Choroid plexus epithelial cell (primary cell): ENCODE measurements around the gene DPF3.
A peak's percentile ranks its signal among the peaks of the same experiment; 100 is the strongest.

ENCODE experiments used
- DNase-seq: peaks from one replicate; pipeline ENCODE4 v3.0.0-alpha.2; 2010; ENCODE audit warnings: low read depth
- H3K4me3 ChIP-seq: 2 replicates; pipeline ENCODE4 v1.5.1; 2011; ENCODE audit warnings: low read depth, mild to moderate bottlenecking, control low read depth, low read length, moderate library complexity
- TF ChIP-seq, protein P1 (sequence below): conservative IDR thresholded peaks from 2 replicates; pipeline ENCODE4 v1.5.1; 2011; ENCODE audit warnings: low read depth, mild to moderate bottlenecking, control low read depth, inconsistent platforms, low read length, moderate library complexity

DPF3 gene

DNA sequence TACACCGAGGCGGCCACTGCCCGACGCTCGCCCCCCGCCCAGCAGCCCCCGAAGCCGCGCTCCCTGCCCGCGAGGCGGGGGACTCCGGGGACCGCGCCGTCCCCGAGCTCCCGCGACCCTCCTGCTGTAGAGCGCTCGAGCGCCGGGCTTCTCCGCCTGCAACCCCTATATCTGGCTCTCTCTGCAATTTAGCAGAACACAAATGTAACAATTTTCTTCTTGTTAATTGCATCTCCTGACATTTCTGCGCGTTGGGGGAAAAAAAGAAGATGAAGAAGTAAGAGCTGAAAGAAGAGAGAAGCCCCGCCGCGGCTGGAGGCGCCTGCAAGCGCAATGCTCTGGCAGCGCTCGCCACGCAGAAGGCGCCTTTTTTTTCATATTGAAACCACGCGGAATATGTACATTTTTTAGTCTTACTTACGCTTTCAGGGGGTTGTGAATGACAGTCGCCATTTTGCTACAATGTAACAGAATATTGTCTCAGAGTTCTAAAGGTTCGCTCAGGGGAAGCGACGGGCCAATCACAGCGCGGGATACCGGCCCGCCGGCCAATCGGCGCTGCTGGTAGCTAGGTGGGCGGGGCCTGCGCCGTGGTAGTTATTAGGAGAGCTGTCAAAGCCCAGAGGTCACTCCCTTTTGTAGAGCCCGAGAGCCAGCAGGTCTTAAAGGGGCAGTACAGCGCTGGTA lies at the start of gene DPF3:
Gene DPF3, minus strand, starts transcription at position 466 of the 687 bp plus-strand sequence. Its CDS starts 13 bp downstream, at position 453.
- H3K4me3 ChIP-seq, result peak within 1 kb of the TSS; percentile 70
- TF ChIP-seq, protein P1, sequence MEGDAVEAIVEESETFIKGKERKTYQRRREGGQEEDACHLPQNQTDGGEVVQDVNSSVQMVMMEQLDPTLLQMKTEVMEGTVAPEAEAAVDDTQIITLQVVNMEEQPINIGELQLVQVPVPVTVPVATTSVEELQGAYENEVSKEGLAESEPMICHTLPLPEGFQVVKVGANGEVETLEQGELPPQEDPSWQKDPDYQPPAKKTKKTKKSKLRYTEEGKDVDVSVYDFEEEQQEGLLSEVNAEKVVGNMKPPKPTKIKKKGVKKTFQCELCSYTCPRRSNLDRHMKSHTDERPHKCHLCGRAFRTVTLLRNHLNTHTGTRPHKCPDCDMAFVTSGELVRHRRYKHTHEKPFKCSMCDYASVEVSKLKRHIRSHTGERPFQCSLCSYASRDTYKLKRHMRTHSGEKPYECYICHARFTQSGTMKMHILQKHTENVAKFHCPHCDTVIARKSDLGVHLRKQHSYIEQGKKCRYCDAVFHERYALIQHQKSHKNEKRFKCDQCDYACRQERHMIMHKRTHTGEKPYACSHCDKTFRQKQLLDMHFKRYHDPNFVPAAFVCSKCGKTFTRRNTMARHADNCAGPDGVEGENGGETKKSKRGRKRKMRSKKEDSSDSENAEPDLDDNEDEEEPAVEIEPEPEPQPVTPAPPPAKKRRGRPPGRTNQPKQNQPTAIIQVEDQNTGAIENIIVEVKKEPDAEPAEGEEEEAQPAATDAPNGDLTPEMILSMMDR, result no peak
- peak; percentile 97 for DNase-seq

GRCh38 chr14:72942934-72943333 lies 49.0 kb upstream of the DPF3 start:
- no peak overlapping the region for H3K4me3 ChIP-seq
- TF ChIP-seq, protein P1, result no peak
- DNase-seq, result no peak

GRCh38 chr14:72941286-72941985 lies 47.5 kb upstream of the DPF3 start:
- H3K4me3 ChIP-seq, result no peak overlapping the region
- DNase-seq, result no peak
- TF ChIP-seq, protein P1, result no peak

- no peak overlapping the region for H3K4me3 ChIP-seq
- no peak for DNase-seq
- TF ChIP-seq, protein P1, result no peak
Measured at GRCh38 chr14:72939630-72940029, 45.7 kb upstream of the DPF3 start.

DNA sequence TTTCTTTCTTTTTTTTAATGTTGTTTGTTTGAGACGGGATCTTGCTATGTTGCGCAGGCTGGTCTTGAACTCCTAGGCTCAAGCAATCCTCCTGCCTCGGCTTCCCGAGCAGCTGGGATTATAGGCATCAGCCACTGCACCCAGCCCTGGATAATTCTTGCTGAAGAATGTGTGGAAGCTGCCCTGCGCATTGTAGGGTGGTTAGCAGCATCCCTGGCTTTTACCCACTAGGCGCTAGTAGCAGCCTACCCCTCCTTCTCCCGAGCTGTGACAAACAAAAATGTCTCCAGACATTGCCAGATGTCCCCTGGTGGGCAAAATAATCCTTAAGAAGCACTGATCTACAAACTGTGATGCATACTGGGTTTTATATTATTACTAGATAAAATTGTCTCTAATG lies 39.0 kb upstream of the DPF3 start:
- TF ChIP-seq, protein P1, result no peak
- DNase-seq, result no peak
- H3K4me3 ChIP-seq, result no peak overlapping the region

DNA sequence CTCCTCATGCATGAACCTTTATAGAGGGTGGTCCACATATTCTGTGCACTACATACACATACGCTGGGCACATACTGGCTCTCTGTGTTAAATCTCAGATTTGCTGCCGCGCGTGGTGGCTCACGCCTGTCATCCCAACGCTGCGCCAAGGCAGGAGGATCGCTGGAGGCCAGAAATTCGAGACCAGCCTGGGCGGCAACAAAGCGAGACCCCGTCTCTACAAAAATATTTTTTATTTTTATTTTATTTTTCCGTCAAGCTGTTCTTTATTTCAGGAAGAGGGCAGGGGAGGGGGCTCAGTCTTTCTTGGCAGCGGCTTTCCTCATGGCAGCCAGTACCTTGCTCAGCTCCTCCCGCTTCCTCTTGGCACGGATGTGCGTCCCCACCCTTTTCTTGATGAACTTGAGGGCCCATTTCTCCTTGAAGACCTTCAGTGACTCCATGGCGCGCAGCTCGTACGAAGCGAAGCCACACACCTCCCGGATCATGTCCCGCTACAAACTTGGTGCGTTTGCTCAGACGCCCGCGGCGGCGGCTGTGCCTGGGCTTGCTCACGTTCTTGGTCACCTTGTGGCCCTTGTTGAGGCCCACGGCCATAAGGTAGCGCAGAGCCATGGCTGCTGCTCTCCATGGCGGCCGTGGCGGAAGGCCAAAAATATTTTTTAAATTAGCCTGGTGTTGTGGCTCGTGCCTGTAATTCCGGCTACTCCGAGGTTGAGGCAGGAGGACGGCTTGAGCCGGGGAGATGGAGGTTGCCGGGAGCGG lies 35.6 kb upstream of the DPF3 start:
- H3K4me3 ChIP-seq, result no peak overlapping the region
- DNase-seq, result no peak
- TF ChIP-seq, protein P1, result no peak
